ENCODE results near the gene SDK2. TPM values are rescaled to one million over a fixed set of nuclear protein-coding genes. Genes with fewer than 3 reads are reported as not detected.
"Not testable (repeated sequence)": the region's sequence is repeated elsewhere in the genome, so short reads cannot be mapped to it uniquely, and the experiment has no call there.

SDK2 gene
- total RNA-seq, 1 experiment from 2014 or later, result 0.67 TPM

DNA sequence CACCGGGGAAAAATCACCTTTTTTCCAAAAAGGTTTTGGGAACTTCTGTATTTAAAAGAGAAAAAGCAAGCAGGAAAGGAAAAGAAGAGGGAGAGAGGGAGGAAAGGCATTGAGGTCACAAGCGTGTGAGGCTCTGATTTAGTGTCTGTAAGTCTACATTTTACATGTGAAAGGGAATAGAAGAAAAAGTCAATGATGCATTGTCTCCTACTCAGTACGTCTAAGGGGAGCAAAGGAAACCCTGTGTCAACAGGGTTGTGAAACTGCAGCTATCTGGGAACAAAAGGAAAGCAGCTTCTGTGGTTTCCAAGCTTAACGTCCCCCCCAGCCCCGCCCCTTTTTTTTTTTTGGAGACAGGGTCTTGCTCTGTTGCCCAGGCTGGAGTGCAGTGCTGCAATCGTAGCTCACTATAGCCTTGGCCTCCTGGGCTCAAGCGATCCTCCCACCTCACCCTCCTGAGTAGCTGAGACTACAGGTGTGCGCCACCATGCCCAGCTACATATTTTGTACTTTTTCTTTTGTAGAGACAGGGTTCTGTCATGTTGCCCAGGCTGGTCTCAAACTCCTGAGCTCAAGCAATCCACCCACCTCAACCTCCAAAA lies 330.6 kb downstream of the SDK2 start:
- H3K36me3 ChIP-seq (ENCODE audit: insufficient read depth, low read length, poor library complexity, severe bottlenecking), result no peaks in the 10 kb centered on the region
- no TSS peak for BruUV-seq (replicated peaks)
- H3K27me3 ChIP-seq (replicated peaks; ENCODE audit: insufficient read depth, low read depth, low read length, poor library complexity), result no peaks in the 10 kb centered on the region
- no peak overlapping the region for H3K27ac ChIP-seq (ENCODE audit: low read depth, low read length, poor library complexity, severe bottlenecking)
- H3K9me3 ChIP-seq (ENCODE audit: low read depth, low read length, poor library complexity, severe bottlenecking), result no peaks in the 10 kb centered on the region
- intact Hi-C loops (cut with micrococcal nuclease; ENCODE audit: unreplicated experiment), result no loop called here
- DNase-seq (ENCODE audit: low spot score), result no peak
- TF ChIP-seq, protein P1, sequence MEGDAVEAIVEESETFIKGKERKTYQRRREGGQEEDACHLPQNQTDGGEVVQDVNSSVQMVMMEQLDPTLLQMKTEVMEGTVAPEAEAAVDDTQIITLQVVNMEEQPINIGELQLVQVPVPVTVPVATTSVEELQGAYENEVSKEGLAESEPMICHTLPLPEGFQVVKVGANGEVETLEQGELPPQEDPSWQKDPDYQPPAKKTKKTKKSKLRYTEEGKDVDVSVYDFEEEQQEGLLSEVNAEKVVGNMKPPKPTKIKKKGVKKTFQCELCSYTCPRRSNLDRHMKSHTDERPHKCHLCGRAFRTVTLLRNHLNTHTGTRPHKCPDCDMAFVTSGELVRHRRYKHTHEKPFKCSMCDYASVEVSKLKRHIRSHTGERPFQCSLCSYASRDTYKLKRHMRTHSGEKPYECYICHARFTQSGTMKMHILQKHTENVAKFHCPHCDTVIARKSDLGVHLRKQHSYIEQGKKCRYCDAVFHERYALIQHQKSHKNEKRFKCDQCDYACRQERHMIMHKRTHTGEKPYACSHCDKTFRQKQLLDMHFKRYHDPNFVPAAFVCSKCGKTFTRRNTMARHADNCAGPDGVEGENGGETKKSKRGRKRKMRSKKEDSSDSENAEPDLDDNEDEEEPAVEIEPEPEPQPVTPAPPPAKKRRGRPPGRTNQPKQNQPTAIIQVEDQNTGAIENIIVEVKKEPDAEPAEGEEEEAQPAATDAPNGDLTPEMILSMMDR (conservative IDR thresholded peaks at IDR 0.05; ENCODE audit: low read depth, low read length), result no peak
- TF ChIP-seq EZH2 (IDR thresholded peaks at IDR 0.05; ENCODE audit: borderline replicate concordance, low read depth, low read length, poor library complexity, severe bottlenecking), result no peak
- CTCF ChIA-PET, result interaction anchor here (0.7 kb wide), 1 partner anchor 9 kb away, joined by 6 read pairs; no protein-coding TSS in a partner anchor
- H3K4me3 ChIP-seq (ENCODE audit: low read depth, low read length, poor library complexity, severe bottlenecking), result no peak overlapping the region
- POLR2A ChIA-PET (ENCODE audit: low non-redundant PET), result no interaction called here
- H3K4me1 ChIP-seq (ENCODE audit: insufficient read depth, low read length, poor library complexity, severe bottlenecking), result peaks cover 14% of the 10 kb centered on the region

DNA sequence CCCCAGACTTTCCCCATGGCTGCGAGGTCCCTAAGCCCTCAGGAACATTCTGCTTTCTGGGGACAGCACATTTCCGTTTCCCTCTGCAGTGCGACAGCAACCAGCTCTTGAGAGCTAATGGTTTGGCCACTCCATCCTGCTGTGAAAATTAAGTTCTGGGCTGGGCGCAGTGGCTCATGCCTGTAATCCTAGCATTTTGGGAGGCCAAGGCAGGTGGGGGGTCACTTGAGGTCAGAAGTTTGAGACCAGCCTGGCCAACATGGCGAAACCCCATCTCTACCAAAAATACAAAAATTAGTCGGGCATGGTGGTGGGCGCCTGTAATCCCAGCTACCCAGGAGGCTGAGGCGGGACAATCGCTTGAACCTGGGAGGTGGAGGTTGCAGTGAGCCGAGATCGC lies 331.4 kb downstream of the SDK2 start:
- H3K9me3 ChIP-seq (ENCODE audit: low read depth, low read length, poor library complexity, severe bottlenecking); H3K36me3 ChIP-seq (ENCODE audit: insufficient read depth, low read length, poor library complexity, severe bottlenecking); BruUV-seq (replicated peaks); H3K4me3 ChIP-seq (ENCODE audit: low read depth, low read length, poor library complexity, severe bottlenecking); H3K27me3 ChIP-seq (replicated peaks; ENCODE audit: insufficient read depth, low read depth, low read length, poor library complexity); H3K27ac ChIP-seq (ENCODE audit: low read depth, low read length, poor library complexity, severe bottlenecking); DNase-seq (ENCODE audit: low spot score); POLR2A ChIA-PET (ENCODE audit: low non-redundant PET); intact Hi-C loops (cut with micrococcal nuclease; ENCODE audit: unreplicated experiment): not testable (repeated sequence)
- CTCF ChIA-PET, result interaction anchor here (0.6 kb wide), 1 partner anchor 24 kb away, joined by 4 read pairs; no protein-coding TSS in a partner anchor
- peaks cover 22% of the 10 kb centered on the region for H3K4me1 ChIP-seq (ENCODE audit: insufficient read depth, low read length, poor library complexity, severe bottlenecking)

DNA sequence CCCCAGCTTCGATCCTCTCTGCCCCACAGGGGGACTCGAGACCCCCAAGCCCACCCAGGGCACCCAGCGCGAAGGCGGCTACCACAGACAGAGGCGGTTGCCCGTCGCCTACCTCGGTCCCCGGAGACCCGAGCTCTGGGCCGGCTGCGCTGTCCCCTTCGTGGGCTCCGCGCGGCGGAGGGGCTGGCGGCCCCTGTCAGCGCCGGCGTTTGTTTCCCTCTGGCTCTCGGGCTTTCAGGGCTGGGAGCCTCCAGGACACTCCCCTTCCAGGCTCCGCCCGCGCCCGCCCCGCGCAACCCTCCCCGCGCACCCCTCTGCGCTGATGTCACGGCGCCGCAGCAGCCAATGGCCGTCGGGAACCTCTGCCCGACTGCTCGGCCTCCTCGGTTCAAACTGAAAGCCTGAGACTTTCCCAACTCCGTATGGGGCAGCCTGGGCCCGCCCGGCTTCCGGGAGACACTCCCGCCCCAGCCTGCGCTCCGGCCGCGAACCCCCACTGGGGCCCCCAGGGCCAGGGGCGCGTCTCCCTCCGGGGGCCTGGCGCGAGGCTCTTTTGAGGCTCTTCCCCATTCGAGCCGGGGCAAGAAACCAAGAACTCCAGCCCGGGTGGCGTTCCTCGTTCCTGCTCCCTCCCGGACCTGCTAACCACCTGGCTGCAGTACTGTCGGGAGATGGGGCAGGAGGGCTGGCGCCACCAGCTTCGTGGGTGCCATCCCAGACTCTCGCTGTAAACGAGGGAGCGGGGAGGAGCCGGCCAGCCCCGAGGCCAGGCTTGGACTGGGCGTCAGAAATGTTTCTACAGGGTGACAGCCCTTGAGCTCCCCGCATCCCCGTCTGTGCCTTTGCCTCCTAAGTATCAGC lies 332.2 kb downstream of the SDK2 start, which contains the start of gene CDC42EP4:
TSS of gene CDC42EP4 (minus strand) at position 221 of the 861 bp plus-strand sequence. CDS start 25,501 bp downstream, outside the sequence.
- POLR2A ChIA-PET (ENCODE audit: low non-redundant PET), result no interaction called here
- intact Hi-C loops (cut with micrococcal nuclease; ENCODE audit: unreplicated experiment), result loop anchor here (2.0 kb wide), 2 partner anchors 31 to 59 kb away; no protein-coding TSS in a partner anchor
- peak within 1 kb of the TSS; percentile 91 for H3K27ac ChIP-seq (ENCODE audit: low read depth, low read length, poor library complexity, severe bottlenecking)

More for the DNA sequence above, 332.2 kb downstream of the SDK2 start, which contains the start of gene CDC42EP4:
- peak; percentile 95 for DNase-seq (ENCODE audit: low spot score)
- no peaks in the 10 kb centered on the region for H3K9me3 ChIP-seq (ENCODE audit: low read depth, low read length, poor library complexity, severe bottlenecking)
- H3K36me3 ChIP-seq (ENCODE audit: insufficient read depth, low read length, poor library complexity, severe bottlenecking), result no peaks in the 10 kb centered on the region
- no peaks in the 10 kb centered on the region for H3K27me3 ChIP-seq (replicated peaks; ENCODE audit: insufficient read depth, low read depth, low read length, poor library complexity)
- H3K4me1 ChIP-seq (ENCODE audit: insufficient read depth, low read length, poor library complexity, severe bottlenecking), result peaks cover 25% of the 10 kb centered on the region
- BruUV-seq (replicated peaks), result no TSS peak
- TF ChIP-seq, protein P1 (conservative IDR thresholded peaks at IDR 0.05; ENCODE audit: low read depth, low read length), result no peak
- TF ChIP-seq EZH2 (IDR thresholded peaks at IDR 0.05; ENCODE audit: borderline replicate concordance, low read depth, low read length, poor library complexity, severe bottlenecking), result no peak
- CTCF ChIA-PET, result interaction anchor here (0.6 to 1.7 kb wide), 2 partner anchors 25 to 31 kb away, joined by 4 to 6 read pairs; no protein-coding TSS in a partner anchor
- H3K4me3 ChIP-seq (ENCODE audit: low read depth, low read length, poor library complexity, severe bottlenecking), result peak within 1 kb of the TSS; percentile 99
